HG02763 (cell line): Measurements from ENCODE around the gene KIF16B.
A peak's percentile ranks its signal among the peaks of the same experiment; 100 is the strongest.

Source experiments
- ATAC-seq: cut with Tn5 transposase; IDR thresholded peaks from one replicate; pipeline ENCODE4 v1.9.1; 2021; ENCODE audit warnings: mild to moderate bottlenecking, moderate library complexity; ENCODE audit not compliant: unreplicated experiment

Gene KIF16B, protein sequence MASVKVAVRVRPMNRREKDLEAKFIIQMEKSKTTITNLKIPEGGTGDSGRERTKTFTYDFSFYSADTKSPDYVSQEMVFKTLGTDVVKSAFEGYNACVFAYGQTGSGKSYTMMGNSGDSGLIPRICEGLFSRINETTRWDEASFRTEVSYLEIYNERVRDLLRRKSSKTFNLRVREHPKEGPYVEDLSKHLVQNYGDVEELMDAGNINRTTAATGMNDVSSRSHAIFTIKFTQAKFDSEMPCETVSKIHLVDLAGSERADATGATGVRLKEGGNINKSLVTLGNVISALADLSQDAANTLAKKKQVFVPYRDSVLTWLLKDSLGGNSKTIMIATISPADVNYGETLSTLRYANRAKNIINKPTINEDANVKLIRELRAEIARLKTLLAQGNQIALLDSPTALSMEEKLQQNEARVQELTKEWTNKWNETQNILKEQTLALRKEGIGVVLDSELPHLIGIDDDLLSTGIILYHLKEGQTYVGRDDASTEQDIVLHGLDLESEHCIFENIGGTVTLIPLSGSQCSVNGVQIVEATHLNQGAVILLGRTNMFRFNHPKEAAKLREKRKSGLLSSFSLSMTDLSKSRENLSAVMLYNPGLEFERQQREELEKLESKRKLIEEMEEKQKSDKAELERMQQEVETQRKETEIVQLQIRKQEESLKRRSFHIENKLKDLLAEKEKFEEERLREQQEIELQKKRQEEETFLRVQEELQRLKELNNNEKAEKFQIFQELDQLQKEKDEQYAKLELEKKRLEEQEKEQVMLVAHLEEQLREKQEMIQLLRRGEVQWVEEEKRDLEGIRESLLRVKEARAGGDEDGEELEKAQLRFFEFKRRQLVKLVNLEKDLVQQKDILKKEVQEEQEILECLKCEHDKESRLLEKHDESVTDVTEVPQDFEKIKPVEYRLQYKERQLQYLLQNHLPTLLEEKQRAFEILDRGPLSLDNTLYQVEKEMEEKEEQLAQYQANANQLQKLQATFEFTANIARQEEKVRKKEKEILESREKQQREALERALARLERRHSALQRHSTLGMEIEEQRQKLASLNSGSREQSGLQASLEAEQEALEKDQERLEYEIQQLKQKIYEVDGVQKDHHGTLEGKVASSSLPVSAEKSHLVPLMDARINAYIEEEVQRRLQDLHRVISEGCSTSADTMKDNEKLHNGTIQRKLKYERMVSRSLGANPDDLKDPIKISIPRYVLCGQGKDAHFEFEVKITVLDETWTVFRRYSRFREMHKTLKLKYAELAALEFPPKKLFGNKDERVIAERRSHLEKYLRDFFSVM (N-terminal part only)

DNA sequence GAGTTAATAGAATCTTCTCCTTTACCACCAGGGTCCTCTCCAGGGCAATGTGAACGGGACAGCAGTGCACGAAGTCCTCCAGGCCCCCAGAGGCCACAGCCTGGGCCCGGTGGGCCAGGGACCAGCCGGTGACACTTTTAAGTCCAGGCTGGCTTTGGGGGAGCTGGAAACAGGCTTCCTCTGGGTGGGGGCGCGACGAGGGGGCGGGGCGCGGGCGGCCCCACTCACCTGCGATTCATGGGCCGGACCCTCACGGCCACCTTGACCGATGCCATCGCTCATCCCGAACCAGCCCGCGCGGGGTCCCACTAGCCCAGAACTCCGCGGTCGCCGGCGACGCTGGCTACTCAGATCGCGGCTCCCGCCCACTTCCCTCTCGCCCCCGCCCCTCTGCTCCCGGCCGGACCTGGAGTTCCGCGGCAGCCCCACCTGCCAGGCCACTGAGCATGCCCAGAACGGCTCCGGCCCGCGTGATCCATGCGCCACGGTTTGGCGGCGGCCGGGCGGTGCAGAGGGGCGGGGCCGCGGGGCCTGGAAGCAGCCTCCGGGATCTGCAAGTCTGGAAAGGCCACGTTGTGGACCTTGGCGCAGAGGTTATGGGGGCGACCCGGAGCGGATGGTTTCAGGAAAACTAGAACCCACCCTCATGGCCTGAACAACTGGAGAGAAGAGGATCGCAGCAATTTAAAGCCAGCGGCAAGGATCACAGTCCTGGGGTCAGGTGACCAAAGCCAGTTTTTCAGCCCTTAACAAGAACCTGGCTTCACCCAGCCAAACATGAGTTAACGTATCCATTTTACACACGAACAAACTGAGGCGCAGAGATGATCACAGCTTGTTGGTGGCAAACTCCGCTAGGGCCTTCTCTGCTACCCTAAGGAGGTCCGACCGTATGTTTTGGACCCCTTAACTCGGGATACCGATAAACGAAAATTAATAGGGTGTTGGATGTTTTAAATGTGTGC, at the start of gene KIF16B:
TSS of gene KIF16B (minus strand) at position 448 of the 965 bp plus-strand sequence. CDS start at position 275, 173 bp downstream.
- peak; percentile 85 for ATAC-seq

GRCh38 chr20:16622501-16622900, 49.3 kb upstream of the KIF16B start:
- ATAC-seq, result no peak

GRCh38 chr20:16621435-16622141, 48.3 kb upstream of the KIF16B start:
- ATAC-seq, result no peak

GRCh38 chr20:16620961-16621360, 47.7 kb upstream of the KIF16B start:
- ATAC-seq, result no peak

DNA sequence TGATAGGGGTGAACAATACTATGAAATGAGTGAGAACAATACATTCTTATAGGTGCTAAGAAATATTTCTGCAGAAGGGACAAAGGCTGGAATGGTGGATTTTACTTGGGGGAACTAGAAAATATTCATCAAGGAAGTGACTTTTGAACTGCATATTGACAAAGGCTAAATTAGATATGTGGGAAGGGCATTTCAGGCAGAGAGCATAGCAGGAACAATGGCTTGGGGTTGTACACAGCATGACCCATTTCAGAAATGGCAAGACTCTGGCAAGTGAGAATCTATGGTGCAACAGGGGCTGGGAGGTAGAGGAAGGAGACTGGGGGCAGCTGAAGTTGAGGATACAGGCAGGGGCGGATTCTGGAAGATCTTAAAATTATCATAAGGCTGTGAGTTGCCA, 46.7 kb upstream of the KIF16B start:
- ATAC-seq, result no peak

DNA sequence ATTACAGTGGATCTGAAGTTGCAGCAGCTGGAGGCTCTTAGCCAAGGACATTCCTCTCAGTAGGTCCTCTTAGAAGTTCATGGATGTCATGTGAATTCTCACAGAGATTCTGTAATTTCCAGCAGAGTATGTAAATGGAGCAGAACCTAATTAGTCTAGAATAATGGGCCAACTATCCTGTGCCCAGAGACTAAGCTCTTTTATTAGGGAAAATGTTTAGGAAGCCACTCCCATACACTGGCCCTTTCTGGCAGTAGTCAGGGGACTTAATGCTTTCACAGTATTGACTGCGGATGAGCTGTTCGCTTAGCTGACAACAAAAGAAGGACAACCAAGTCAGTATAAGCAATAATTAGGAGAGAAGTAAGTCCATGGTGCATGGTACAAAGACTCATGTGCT, 43.8 kb upstream of the KIF16B start:
- ATAC-seq, result no peak

DNA sequence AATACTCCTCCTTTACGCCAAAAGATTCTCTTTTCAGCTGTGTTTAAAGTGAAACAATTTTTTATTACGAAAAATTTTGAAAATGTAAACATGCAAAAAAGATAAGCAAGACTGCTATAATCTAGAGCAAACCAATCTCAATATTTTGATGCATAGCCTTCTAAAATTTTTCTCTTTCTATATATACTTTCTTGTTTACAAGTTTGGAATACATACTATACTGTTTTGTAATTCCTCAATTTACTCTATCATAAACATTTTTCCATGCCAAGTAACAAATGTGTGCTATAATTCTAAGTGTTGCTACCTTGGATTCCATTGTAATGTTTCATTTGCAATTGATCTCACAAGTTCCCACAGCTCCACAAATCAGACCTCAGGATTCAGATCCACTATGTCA, 43.1 kb upstream of the KIF16B start:
- ATAC-seq, result no peak

GRCh38 chr20:16615199-16615598, 42.0 kb upstream of the KIF16B start:
- no peak for ATAC-seq

DNA sequence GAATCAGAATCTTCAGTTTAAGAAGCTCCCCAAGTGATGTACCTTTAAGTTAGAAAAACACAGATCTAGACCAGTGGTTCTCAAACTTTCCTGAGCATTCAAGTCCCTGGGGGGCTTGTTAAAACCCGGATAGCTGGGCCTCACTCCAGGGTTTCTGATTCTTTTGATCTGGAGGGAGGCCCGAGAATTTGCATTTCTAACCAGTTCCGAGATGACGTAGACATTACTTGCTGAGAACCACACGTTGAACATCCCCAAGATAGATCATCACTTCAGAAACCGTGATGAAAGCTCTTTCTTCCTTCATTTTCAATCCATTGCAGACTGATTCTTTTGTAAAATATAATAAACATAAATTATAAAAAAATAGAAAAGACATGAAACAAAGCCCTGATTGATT, 40.7 kb upstream of the KIF16B start:
- no peak for ATAC-seq

DNA sequence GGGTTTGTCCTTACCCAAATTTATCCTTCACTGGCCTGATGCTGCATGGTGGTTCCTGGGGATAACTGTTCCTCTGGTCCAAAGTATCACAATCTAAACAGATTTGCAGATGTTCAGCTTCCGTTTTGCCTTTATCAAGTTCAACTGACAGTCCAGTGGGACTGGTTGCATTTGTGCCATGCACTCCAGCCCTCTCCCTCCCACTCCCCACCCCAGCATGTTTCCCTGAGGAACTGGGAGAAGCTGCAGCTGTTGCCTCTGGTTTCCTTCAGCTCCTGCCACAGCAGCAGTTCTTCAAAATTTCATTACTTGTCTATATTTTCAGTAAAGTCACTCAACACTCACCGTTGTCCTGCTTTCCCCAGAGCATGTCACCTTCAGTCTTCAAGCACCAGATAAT, 39.5 kb upstream of the KIF16B start:
- ATAC-seq, result no peak

GRCh38 chr20:16611817-16612216, 38.6 kb upstream of the KIF16B start:
- no peak for ATAC-seq

- no peak for ATAC-seq
These were observed 35.8 kb upstream of the KIF16B start for GRCh38 chr20:16609066-16609465.

DNA sequence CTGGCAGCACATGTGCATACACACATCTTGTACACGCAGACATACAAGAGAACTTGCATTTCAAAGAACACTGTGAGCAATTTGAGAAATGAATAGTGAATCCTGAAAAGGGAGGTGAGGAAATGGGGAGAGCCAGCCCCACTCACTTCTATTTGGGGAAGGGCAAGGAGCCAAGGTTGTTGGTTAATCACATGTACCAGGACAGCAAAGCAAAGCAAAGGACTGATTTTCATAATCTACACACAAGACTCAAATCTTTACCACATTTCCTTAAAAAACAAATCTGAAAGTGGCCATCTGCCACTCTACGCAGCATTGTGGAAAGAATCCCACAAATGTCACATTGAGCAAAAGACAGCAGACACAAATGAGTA, 35.0 kb upstream of the KIF16B start:
- no peak for ATAC-seq

- no peak for ATAC-seq
These were observed 34.4 kb upstream of the KIF16B start for GRCh38 chr20:16607364-16608276.

DNA sequence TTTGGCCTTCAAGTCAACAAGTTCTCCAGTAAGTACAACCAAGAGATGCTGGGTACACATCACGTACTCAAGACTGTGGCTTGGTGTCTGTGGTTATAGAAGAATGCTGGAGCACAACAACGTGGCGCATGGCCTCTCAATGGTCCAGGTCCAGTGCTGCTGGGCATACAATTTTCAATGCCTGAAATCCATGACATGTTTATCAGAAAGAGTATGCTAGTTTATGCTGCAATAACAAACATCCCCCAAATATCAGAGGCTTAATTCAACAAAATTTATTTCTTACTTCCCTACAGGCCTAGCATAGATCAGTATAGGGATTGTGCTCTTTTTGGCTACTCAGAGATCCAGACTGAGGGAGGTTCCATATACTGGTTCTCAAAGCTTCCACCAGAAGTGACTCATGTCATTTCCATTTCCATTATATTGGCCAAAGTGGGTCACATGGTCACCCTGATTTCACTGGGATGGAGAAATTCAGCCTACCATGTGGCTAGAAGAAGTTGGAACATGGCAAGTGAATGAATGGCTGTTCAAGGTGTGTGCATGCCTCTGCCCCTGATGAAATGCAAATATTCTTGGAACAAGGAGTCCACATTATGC, 33.3 kb upstream of the KIF16B start:
- no peak for ATAC-seq

- no peak for ATAC-seq
These were observed 27.8 kb upstream of the KIF16B start for GRCh38 chr20:16601047-16601446.

- ATAC-seq, result no peak
These were observed 26.0 kb upstream of the KIF16B start for GRCh38 chr20:16599257-16599656.

- no peak for ATAC-seq
These were observed 23.7 kb upstream of the KIF16B start for GRCh38 chr20:16596991-16597390.
